Thymus (tissue), 11 donors: ENCODE measurements around the gene BACH2. TPM values are rescaled to one million over a fixed set of nuclear protein-coding genes. Genes with fewer than 3 reads are reported as not detected.
A peak's percentile ranks its signal among the peaks of the same experiment; 100 is the strongest.
"Not testable (repeated sequence)": the region's sequence is repeated elsewhere in the genome, so short reads cannot be mapped to it uniquely, and the experiment has no call there.

Experiments
- DNase-seq, 9 donors: peaks; one replicate each; pipeline ENCODE4 v3.0.0-alpha.2; 2013; ENCODE audit warnings: low spot score in 9 of 9, low read depth in 6 of 9, missing footprints in 1 of 9
- H3K27ac ChIP-seq, 2 donors: one replicate each; pipeline ENCODE4 v1.5.1; 2013; ENCODE audit warnings: control low read depth in 1 of 2, low read depth in 1 of 2, low read length in 1 of 2, mild to moderate bottlenecking in 1 of 2, moderate library complexity in 1 of 2
- H3K27me3 ChIP-seq, 2 donors: one replicate each; pipeline ENCODE4 v1.5.1; 2013; ENCODE audit warnings: low read length in 1 of 2; ENCODE audit not compliant: control insufficient read depth in 2 of 2, insufficient read depth in 1 of 2
- H3K36me3 ChIP-seq, 2 donors: one replicate each; pipeline ENCODE4 v1.5.1; 2013; ENCODE audit warnings: low read length in 1 of 2, mild to moderate bottlenecking in 1 of 2, moderate library complexity in 1 of 2; ENCODE audit not compliant: control insufficient read depth in 2 of 2, insufficient read depth in 2 of 2
- H3K4me1 ChIP-seq, 2 donors: one replicate each; pipeline ENCODE4 v1.5.1; 2013; ENCODE audit warnings: low read length in 2 of 2; ENCODE audit not compliant: control insufficient read depth in 2 of 2, insufficient read depth in 2 of 2
- H3K4me3 ChIP-seq, 2 donors: one replicate each; pipeline ENCODE4 v1.5.1; 2013; ENCODE audit warnings: low read length in 2 of 2, control low read depth in 1 of 2, mild to moderate bottlenecking in 1 of 2
- H3K9me3 ChIP-seq, 2 donors: one replicate each; pipeline ENCODE4 v1.5.1; 2013; ENCODE audit warnings: low read length in 1 of 2, mild to moderate bottlenecking in 1 of 2; ENCODE audit not compliant: control insufficient read depth in 2 of 2, insufficient read depth in 1 of 2
- WGBS: extraction: QIAGEN DNeasy Blood & Tissue Kit; methylation state at CpG from one replicate; pipeline ENCODE4 v1.1.7; 2013; 5-methylcytosine and 5-hydroxymethylcytosine counted together
- polyA plus RNA-seq: library from polyadenylated mRNA; stranded (reverse); fragments of 200-250 nt; gene quantifications from one replicate; pipeline ENCODE4 v1.2.3, GENCODE V29; 2013
- total RNA-seq: library from RNA; stranded (reverse); fragments of 120-200 nt; gene quantifications from one replicate; pipeline ENCODE4 v1.2.4, GENCODE V29; 2013
- donor health status: healthy.

The BACH2 gene
- total and polyA plus RNA-seq, 2 donors, result 12.3 to 12.7 TPM

DNA sequence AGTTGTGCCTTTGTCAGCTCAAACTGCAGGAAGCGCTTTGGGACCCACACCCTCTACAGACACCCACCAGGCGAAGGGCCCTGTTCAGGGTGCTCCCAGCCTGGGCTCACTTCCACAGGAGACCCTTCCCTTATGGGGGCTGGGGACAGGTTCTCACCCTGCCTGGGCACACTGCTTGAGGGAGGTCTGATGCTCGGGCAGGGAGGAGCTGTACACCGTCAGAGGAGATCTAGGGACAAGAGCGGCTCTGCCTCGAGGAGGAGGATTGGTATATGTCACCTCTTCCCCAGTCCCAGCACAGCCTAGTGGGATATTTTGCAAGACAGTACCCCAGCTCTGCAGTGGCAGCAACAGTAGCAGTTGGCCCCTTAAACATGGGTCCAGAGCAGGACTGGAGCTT lies 375.4 kb downstream of the BACH2 start:
- peaks cover 9 to 15% of the 10 kb centered on the region in 2 donors for H3K4me1 ChIP-seq
- H3K4me3 ChIP-seq, result no peak overlapping the region
- H3K27ac ChIP-seq, result peak overlapping the region in 1 of 2 donors; percentile 60
- peaks cover 0 to 13% of the 10 kb centered on the region in 2 donors for H3K9me3 ChIP-seq
- DNase-seq, result no peak
- 87% methylated on average over 6 of the region's 6 CpGs for WGBS
- H3K36me3 ChIP-seq, result no peaks in the 10 kb centered on the region
- H3K27me3 ChIP-seq, result no peaks in the 10 kb centered on the region

DNA sequence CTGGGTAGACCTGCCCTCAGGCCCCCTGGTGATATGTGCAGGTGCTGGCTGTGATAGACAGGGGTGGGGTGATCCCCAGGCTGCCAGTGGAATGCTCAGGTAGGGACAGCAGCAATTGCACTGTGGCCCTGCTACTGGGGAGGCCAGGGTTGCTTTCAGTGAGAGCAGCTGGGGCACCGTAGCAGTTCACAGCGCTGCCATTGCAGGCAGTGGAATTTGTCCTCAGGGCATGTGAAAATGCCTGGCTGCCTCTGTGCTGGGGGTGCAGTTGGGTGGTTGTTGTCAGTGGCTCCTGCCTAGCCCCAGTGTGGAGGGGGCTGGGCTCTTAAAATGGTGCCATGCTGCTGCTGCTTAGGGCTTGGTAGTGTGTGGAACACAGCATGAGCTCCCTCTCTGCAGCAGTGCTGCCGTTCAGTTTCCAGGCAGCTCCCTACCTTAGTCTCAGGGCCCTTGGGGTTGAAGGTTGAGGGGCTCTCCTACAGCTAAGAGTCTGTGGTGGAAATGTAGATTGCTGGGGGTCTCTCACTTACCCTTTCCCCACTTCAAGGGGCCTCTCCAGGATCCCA lies 378.8 kb downstream of the BACH2 start:
- H3K36me3 ChIP-seq, result no peaks in the 10 kb centered on the region
- DNase-seq, result no peak
- H3K9me3 ChIP-seq, result peaks cover 0 to 14% of the 10 kb centered on the region in 2 donors
- H3K4me3 ChIP-seq, result no peak overlapping the region
- H3K27me3 ChIP-seq, result no peaks in the 10 kb centered on the region
- no peak overlapping the region for H3K27ac ChIP-seq
- H3K4me1 ChIP-seq, result peaks cover 9 to 15% of the 10 kb centered on the region in 2 donors
- 77% methylated on average over 3 of the region's 3 CpGs for WGBS

DNA sequence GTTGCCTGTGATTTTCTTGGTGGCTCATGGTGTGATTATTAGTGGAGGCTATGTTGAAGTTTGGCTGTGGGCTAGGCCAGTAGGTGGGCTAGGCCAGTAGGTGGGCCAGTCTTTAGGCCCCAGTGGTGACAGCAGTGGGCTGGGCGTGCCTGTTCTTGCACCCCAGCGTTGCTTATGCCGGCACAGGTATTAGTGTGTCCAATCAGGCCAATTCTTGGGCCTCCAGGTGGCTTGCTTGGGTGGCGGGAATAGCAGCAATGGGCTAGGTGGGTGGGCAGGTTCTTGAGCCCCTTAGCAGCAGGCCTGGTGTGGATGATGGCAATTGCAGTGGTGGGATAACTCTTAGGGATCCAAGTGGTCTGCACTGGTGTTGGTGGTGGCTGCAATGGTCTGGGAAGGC lies 379.4 kb downstream of the BACH2 start:
- Histone ChIP-seq H3K4me3 (no peak overlapping the region), H3K27me3 (no peaks in the 10 kb centered on the region), H3K27ac (no peak overlapping the region), H3K4me1 (peaks cover 9 to 15% of the 10 kb centered on the region in 2 donors), H3K9me3 (peaks cover 0 to 14% of the 10 kb centered on the region in 2 donors), H3K36me3 (no peaks in the 10 kb centered on the region)
- DNase-seq, result no peak
- 98% methylated on average over 4 of the region's 4 CpGs for WGBS

DNA sequence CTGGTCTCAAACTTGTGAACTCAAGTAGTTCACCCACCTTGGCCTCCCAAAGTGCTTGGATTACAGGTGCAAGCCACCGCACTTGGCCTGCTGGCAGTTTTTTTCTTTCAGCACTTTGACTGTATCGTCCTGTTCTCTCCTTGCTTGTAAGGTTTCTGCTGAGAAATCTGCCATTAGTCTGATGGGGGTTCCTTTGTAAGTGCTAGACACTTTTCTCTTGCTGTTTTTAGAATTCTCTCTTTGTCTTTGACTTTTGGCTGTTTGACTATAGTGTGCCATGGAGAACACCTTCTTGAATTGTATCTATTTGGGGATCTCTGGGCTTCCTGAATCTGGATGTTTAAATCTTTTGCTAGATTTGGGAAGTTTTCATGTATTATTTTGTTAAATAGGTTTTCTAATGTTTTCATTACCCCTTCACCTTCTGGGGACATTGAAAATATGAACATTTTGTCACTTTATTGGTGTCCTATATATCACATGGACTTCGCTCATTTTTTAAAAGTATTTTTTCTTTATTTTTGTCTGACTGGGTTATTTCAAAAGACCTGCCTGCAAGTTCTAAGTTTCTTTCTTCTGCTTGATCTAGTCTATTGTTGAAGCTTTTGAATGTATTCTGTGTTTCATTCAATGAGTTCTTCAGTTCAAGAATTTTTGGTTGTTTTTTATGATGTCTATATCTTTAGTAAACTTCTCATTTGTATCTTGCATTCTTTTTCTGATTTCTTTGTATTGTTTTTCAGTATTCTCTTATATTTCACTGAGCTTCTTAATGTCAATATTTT lies 380.3 kb downstream of the BACH2 start:
- WGBS, result 99% methylated on average over 3 of the region's 3 CpGs
- Histone ChIP-seq H3K4me1 (peaks cover 3 to 7% of the 10 kb centered on the region in 2 donors), H3K27me3 (no peaks in the 10 kb centered on the region), H3K4me3 (no peak overlapping the region), H3K27ac (no peak overlapping the region), H3K9me3 (peaks cover 0 to 14% of the 10 kb centered on the region in 2 donors), H3K36me3 (no peaks in the 10 kb centered on the region)
- DNase-seq, result no peak

DNA sequence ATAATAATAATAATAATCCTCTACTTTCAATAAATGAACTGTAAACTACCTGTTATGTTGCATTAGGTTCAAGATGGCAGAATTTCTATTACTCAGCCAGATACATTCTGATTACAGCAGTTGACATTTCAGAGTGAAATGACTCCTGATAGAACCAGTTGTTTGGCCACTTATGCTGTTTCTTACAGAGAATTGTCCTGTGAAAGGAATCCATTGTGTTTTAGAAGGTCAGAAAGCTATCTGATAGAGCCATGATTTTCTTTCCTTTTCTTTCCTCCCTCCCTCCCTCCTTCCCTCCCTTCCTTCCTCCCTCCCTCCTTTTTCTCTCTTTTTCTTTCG lies 385.8 kb downstream of the BACH2 start:
- WGBS, result 35% methylated on average over 1 of the region's 1 CpG
- Histone ChIP-seq H3K4me3 (no peak overlapping the region), H3K36me3 (no peaks in the 10 kb centered on the region), H3K27ac (no peak overlapping the region), H3K27me3 (no peaks in the 10 kb centered on the region), H3K9me3 (peaks cover 0 to under 1% of the 10 kb centered on the region in 2 donors), H3K4me1 (no peaks in the 10 kb centered on the region)
- DNase-seq, result no peak

DNA sequence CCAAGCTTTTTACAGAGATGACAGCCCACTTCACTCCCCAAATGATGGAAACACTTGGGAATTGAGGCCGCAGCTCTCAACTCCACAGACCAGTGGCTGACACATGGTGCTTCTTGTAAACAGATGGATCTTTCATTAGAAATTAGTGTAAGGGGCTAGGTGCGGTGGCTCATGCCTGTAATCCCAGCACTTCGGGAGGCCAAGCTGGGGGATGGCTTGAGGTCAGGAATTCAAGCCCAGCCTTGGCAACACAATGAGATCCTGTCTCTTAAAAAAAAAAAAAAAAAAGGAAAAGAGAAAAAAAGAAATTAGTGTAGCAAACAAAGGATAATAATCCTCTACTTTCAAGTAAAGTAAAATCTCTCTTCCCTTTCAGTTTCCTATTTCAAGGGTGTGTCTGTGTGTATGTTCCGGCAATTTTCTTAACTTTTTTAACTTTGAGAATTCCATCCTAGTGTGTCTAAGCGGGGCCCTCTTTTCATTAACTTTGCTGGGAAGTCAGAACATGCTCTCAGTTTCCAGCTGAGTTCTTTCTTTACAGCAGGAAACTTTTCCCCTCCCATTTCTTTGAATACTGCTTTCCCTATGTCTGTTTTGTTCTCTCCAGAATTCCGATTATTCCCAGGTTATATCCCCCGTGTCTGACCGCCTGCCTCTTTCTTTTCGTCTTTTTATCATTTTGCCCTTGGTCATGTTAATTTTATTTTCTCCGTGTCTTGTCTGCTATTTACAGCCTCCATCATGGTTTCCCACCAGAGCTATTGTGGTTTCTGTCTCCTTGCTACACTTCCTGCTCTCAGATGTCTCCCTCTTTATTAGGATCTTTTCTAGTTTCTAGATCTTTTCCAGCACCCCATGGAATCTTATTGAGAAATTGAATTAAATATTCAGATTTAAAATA lies 386.4 kb downstream of the BACH2 start:
- WGBS, result 52% methylated on average over 10 of the region's 10 CpGs

DNA sequence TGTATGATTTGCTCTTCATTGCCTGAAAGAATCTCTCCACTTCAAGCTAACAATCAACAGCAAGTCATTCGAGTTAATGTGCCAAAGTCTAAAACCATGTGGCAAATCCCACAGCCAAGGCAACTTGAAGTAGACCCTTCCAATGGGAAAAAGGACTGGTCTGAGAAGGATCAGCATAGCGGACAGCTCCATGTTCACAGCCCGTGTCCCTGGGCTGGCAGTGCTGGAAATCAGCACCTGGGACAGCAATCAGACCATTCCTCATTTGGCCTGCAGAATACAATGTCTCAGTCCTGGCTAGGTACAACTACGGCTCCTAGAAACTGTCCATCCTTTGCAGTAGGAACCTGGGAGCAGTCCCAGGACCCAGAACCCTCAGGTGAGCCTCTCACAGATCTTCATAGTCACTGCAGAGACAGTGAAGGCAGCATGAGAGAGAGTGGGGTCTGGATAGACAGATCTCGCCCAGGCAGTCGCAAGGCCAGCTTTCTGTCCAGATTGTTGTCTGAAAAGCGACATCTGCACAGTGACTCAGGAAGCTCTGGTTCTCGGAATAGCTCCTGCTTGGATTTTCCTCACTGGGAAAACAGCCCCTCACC lies 401.3 kb downstream of the BACH2 start:
- WGBS, result 56% methylated on average over 8 of the region's 8 CpGs
- Histone ChIP-seq H3K4me3 (no peak overlapping the region), H3K36me3 (no peaks in the 10 kb centered on the region), H3K27ac (no peak overlapping the region), H3K27me3 (peaks cover 0 to 11% of the 10 kb centered on the region in 2 donors), H3K9me3 (no peaks in the 10 kb centered on the region), H3K4me1 (no peaks in the 10 kb centered on the region)
- DNase-seq, result peak in 5 of 9 donors; percentile 4 to 34 (median 13)

More for the DNA sequence above, 386.4 kb downstream of the BACH2 start:
- not testable (repeated sequence) for H3K27ac ChIP-seq, H3K36me3 ChIP-seq, H3K4me3 ChIP-seq, H3K27me3 ChIP-seq, H3K4me1 ChIP-seq, H3K9me3 ChIP-seq, DNase-seq

DNA sequence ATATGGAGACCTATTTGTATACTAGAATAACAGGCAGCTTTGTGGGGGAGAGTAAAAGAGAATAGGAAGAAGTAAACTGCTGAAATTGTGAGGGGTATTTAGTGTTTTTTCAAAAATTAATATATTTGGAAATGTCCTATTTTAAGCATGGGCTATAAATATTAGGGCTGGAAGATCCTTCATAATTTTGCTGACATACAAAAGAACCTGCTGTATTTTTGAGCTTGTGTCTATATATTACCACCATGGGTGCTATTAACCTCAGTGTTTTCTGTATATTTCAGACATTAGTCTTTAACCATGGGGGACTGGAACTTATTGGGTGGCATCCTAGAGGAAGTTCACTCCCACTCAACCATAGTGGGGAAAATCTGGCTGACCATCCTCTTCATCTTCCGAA lies 402.5 kb downstream of the BACH2 start, which contains the start of gene GJA10:
TSS of gene GJA10 (plus strand) at position 301 of the 400 bp plus-strand sequence. CDS start at position 301, 0 bp downstream.
- Histone ChIP-seq H3K4me1 (no peaks in the 10 kb centered on the region), H3K27ac (no peak within 1 kb of the TSS), H3K4me3 (no peak within 1 kb of the TSS), H3K9me3 (no peaks in the 10 kb centered on the region), H3K36me3 (no peaks in the 10 kb centered on the region), H3K27me3 (peaks cover under 1 to 12% of the 10 kb centered on the region in 2 donors)
- no peak for DNase-seq
- WGBS, result 100% methylated on average over 1 of the region's 1 CpG
